GM06990 (cell line): Measurements from ENCODE around the gene KIZ.

Experiments
- DNase-seq: peaks from one replicate; pipeline ENCODE4 v3.0.0-alpha.2; 2011; ENCODE audit not compliant: insufficient read length; ENCODE audit errors: extremely low read depth
- H3K27me3 ChIP-seq: replicated peaks from 2 replicates; pipeline ENCODE4 v1.6.0; 2011; ENCODE audit warnings: low read length; ENCODE audit not compliant: control insufficient read depth, insufficient read depth
- H3K36me3 ChIP-seq: 2 replicates; pipeline ENCODE4 v1.5.1; 2011; ENCODE audit warnings: low read length; ENCODE audit not compliant: control insufficient read depth, insufficient read depth
- H3K4me3 ChIP-seq: replicated peaks from 2 replicates; pipeline ENCODE4 v1.5.1; 2011; ENCODE audit warnings: low read depth, mild to moderate bottlenecking, control low read depth, low read length
- CTCF ChIP-seq: IDR thresholded peaks from 2 replicates; pipeline ENCODE4 v1.5.1; 2011; ENCODE audit warnings: low read length, control low read depth, mild to moderate bottlenecking, inconsistent platforms; ENCODE audit not compliant: insufficient read depth, poor library complexity, severe bottlenecking

Gene KIZ

GRCh38 chr20:21259346-21259745 is 133.5 kb downstream of the KIZ start:
- no peak for TF ChIP-seq CTCF
- DNase-seq: no peak
- H3K36me3 ChIP-seq: no peaks in the 10 kb centered on the region
- no peak overlapping the region for H3K4me3 ChIP-seq
- no peaks in the 10 kb centered on the region for H3K27me3 ChIP-seq

- no peak for TF ChIP-seq CTCF
- H3K27me3 ChIP-seq: no peaks in the 10 kb centered on the region
- no peak for DNase-seq
- H3K36me3 ChIP-seq: no peaks in the 10 kb centered on the region
- H3K4me3 ChIP-seq: no peak overlapping the region
Measured at GRCh38 chr20:21262812-21263211, 136.9 kb downstream of the KIZ start.

GRCh38 chr20:21265261-21266190 is 139.6 kb downstream of the KIZ start:
- H3K36me3 ChIP-seq: no peaks in the 10 kb centered on the region
- no peak overlapping the region for H3K4me3 ChIP-seq
- DNase-seq: no peak
- no peaks in the 10 kb centered on the region for H3K27me3 ChIP-seq
- TF ChIP-seq CTCF: no peak

- TF ChIP-seq CTCF: no peak
- no peaks in the 10 kb centered on the region for H3K27me3 ChIP-seq
- H3K36me3 ChIP-seq: no peaks in the 10 kb centered on the region
- DNase-seq: peak; percentile 57
- no peak overlapping the region for H3K4me3 ChIP-seq
Measured at GRCh38 chr20:21266191-21266536, 140.3 kb downstream of the KIZ start.

GRCh38 chr20:21269772-21270171 is 143.9 kb downstream of the KIZ start:
- Histone ChIP-seq H3K27me3 (no peaks in the 10 kb centered on the region), H3K4me3 (no peak overlapping the region), H3K36me3 (no peaks in the 10 kb centered on the region)
- no peak for DNase-seq
- TF ChIP-seq CTCF: no peak
